ENCODE data around the gene MBD3L2B. TPM values are rescaled to one million over a fixed set of nuclear protein-coding genes. Genes with fewer than 3 reads are reported as not detected.

Gene MBD3L2B
- total RNA-seq, 1 experiment from 2014 or later = not detected

GRCh38 chr19:7010722-7011593 lies 10.3 kb downstream of the MBD3L2B start:
- H3K4me3 Mint-ChIP-seq (ENCODE audit: unreplicated experiment) = no peak overlapping the region
- BruUV-seq (replicated peaks) = no TSS peak
- intact Hi-C loops (cut with micrococcal nuclease; ENCODE audit: unreplicated experiment) = no loop called here
- ChIA-PET POLR2A (no interaction called here), CTCF (no interaction called here)
- no peaks in the 10 kb centered on the region for H3K9me3 Mint-ChIP-seq (ENCODE audit: unreplicated experiment)
- H3K4me1 Mint-ChIP-seq (ENCODE audit: low read depth, unreplicated experiment) = no peaks in the 10 kb centered on the region
- no peaks in the 10 kb centered on the region for H3K27me3 ChIP-seq (replicated peaks; ENCODE audit: control insufficient read depth, insufficient read depth, low read length)
- H3K36me3 Mint-ChIP-seq (ENCODE audit: insufficient read depth, unreplicated experiment) = no peaks in the 10 kb centered on the region
- peak in 1 of 2 experiments; percentile 34 for DNase-seq
- 0 out of 2 replicates have a peak, but pooled peaks cover 5% of the 10 kb centered on the region for H3K9me3 ChIP-seq
- no peaks in the 10 kb centered on the region for H3K36me3 ChIP-seq (ENCODE audit: control insufficient read depth, insufficient read depth, low read length)
- no peak overlapping the region for H3K27ac Mint-ChIP-seq (ENCODE audit: unreplicated experiment)
- TF ChIP-seq CTCF (IDR thresholded peaks at IDR 0.05; ENCODE audit: insufficient read depth in 1 of 2, low read depth in 1 of 2, low read length in 1 of 2, severe bottlenecking in 1 of 2, unreplicated experiment in 1 of 2) = no peak
- H3K4me3 ChIP-seq (ENCODE audit: low read depth, low read length) = no peak overlapping the region
- H3K27me3 Mint-ChIP-seq (ENCODE audit: insufficient read depth, unreplicated experiment) = no peaks in the 10 kb centered on the region
- no peaks in the 10 kb centered on the region for H3K4me1 ChIP-seq

GRCh38 chr19:7007859-7008258 lies 13.4 kb downstream of the MBD3L2B start:
- H3K27me3 ChIP-seq (replicated peaks; ENCODE audit: control insufficient read depth, insufficient read depth, low read length) = no peaks in the 10 kb centered on the region
- Mint-ChIP-seq H3K27me3 (ENCODE audit: insufficient read depth, unreplicated experiment) (no peaks in the 10 kb centered on the region), H3K4me3 (ENCODE audit: unreplicated experiment) (no peak overlapping the region), H3K4me1 (ENCODE audit: low read depth, unreplicated experiment) (no peaks in the 10 kb centered on the region), H3K9me3 (ENCODE audit: unreplicated experiment) (no peaks in the 10 kb centered on the region), H3K27ac (ENCODE audit: unreplicated experiment) (no peak overlapping the region), H3K36me3 (ENCODE audit: insufficient read depth, unreplicated experiment) (no peaks in the 10 kb centered on the region)
- TF ChIP-seq CTCF (IDR thresholded peaks at IDR 0.05; ENCODE audit: insufficient read depth in 1 of 2, low read depth in 1 of 2, low read length in 1 of 2, severe bottlenecking in 1 of 2, unreplicated experiment in 1 of 2) = no peak
- ChIA-PET POLR2A (no interaction called here), CTCF (no interaction called here)
- H3K4me3 ChIP-seq (ENCODE audit: low read depth, low read length) = no peak overlapping the region
- no TSS peak for BruUV-seq (replicated peaks)
- no peaks in the 10 kb centered on the region for H3K4me1 ChIP-seq
- no peaks in the 10 kb centered on the region for H3K9me3 ChIP-seq
- no peaks in the 10 kb centered on the region for H3K36me3 ChIP-seq (ENCODE audit: control insufficient read depth, insufficient read depth, low read length)
- no peak for DNase-seq
- intact Hi-C loops (cut with micrococcal nuclease; ENCODE audit: unreplicated experiment) = no loop called here

- POLR2A ChIA-PET = no interaction called here
- H3K4me1 ChIP-seq = no peaks in the 10 kb centered on the region
- DNase-seq = peak in 1 of 2 experiments; percentile 35
- TF ChIP-seq CTCF (IDR thresholded peaks at IDR 0.05; ENCODE audit: insufficient read depth in 1 of 2, low read depth in 1 of 2, low read length in 1 of 2, severe bottlenecking in 1 of 2, unreplicated experiment in 1 of 2) = no peak
- H3K9me3 ChIP-seq = no peaks in the 10 kb centered on the region
- Mint-ChIP-seq H3K27ac (ENCODE audit: unreplicated experiment) (no peak overlapping the region), H3K27me3 (ENCODE audit: insufficient read depth, unreplicated experiment) (no peaks in the 10 kb centered on the region), H3K4me1 (ENCODE audit: low read depth, unreplicated experiment) (no peaks in the 10 kb centered on the region), H3K36me3 (ENCODE audit: insufficient read depth, unreplicated experiment) (no peaks in the 10 kb centered on the region), H3K4me3 (ENCODE audit: unreplicated experiment) (no peak overlapping the region), H3K9me3 (ENCODE audit: unreplicated experiment) (no peaks in the 10 kb centered on the region)
- CTCF ChIA-PET = no interaction called here
- no TSS peak for BruUV-seq (replicated peaks)
- H3K36me3 ChIP-seq (ENCODE audit: control insufficient read depth, insufficient read depth, low read length) = no peaks in the 10 kb centered on the region
- intact Hi-C loops (cut with micrococcal nuclease; ENCODE audit: unreplicated experiment) = no loop called here
- H3K27me3 ChIP-seq (replicated peaks; ENCODE audit: control insufficient read depth, insufficient read depth, low read length) = no peaks in the 10 kb centered on the region
- no peak overlapping the region for H3K4me3 ChIP-seq (ENCODE audit: low read depth, low read length)
These were observed 15.0 kb downstream of the MBD3L2B start for GRCh38 chr19:7006135-7006704.
